ENCODE results near the gene GYS1. TPM values are rescaled to one million over a fixed set of nuclear protein-coding genes. Genes with fewer than 3 reads are reported as not detected.

Gene GYS1
- polyA plus RNA-seq, 1 donor from 2014 or later, result 12.9 TPM

DNA sequence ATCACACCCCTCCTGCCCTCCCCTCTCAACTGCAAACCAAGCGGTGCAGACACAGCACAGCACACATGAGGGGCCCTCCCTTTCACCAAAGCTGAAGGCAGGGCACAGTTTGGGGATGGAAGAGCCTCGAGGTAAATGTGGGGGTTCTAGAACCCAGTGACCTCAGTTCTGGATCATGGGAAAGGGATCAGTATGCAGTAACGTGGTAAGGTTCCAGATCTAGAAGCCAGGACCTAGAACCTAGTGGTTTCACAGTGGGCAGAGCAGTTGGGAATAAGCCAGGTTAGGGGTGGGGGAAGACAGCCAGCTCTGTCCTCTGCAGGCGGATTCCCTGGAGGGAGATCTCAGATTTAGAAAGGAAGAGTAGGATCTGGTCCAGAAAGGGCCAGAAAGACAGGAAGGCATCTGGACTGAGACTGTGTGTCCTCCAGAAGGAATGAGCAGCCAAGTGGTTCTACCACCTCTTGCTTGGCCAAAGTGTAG, 24.9 kb downstream of the GYS1 start:
- Histone ChIP-seq H3K36me3 (ENCODE audit: insufficient read depth, low read length) (peaks cover 5% of the 10 kb centered on the region), H3F3A (ENCODE audit: insufficient read depth, low read length, poor library complexity, severe bottlenecking) (no peaks in the 10 kb centered on the region), H3K9ac (ENCODE audit: low read length) (no peak overlapping the region), H3K27ac (ENCODE audit: low read length) (no peak overlapping the region), H3K9me3 (ENCODE audit: low read length) (no peaks in the 10 kb centered on the region), H3K9me2 (ENCODE audit: insufficient read depth, low read length) (no peaks in the 10 kb centered on the region), H3K27me3 (ENCODE audit: insufficient read depth, low read depth, low read length) (no peaks in the 10 kb centered on the region), H4K20me1 (ENCODE audit: insufficient read depth) (no peaks in the 10 kb centered on the region), H3K4me3 (ENCODE audit: low read length) (no peak overlapping the region), H3K4me2 (ENCODE audit: low read length) (no peak overlapping the region), H2AFZ (ENCODE audit: low read depth, low read length) (no peak overlapping the region), H3K79me2 (replicated peaks; ENCODE audit: insufficient read depth, low read length) (peaks cover 6% of the 10 kb centered on the region)
- TF ChIP-seq, protein P1, sequence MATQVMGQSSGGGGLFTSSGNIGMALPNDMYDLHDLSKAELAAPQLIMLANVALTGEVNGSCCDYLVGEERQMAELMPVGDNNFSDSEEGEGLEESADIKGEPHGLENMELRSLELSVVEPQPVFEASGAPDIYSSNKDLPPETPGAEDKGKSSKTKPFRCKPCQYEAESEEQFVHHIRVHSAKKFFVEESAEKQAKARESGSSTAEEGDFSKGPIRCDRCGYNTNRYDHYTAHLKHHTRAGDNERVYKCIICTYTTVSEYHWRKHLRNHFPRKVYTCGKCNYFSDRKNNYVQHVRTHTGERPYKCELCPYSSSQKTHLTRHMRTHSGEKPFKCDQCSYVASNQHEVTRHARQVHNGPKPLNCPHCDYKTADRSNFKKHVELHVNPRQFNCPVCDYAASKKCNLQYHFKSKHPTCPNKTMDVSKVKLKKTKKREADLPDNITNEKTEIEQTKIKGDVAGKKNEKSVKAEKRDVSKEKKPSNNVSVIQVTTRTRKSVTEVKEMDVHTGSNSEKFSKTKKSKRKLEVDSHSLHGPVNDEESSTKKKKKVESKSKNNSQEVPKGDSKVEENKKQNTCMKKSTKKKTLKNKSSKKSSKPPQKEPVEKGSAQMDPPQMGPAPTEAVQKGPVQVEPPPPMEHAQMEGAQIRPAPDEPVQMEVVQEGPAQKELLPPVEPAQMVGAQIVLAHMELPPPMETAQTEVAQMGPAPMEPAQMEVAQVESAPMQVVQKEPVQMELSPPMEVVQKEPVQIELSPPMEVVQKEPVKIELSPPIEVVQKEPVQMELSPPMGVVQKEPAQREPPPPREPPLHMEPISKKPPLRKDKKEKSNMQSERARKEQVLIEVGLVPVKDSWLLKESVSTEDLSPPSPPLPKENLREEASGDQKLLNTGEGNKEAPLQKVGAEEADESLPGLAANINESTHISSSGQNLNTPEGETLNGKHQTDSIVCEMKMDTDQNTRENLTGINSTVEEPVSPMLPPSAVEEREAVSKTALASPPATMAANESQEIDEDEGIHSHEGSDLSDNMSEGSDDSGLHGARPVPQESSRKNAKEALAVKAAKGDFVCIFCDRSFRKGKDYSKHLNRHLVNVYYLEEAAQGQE (IDR thresholded peaks at IDR 0.05; ENCODE audit: borderline replicate concordance), result no peak
- TF ChIP-seq RAD21 (conservative IDR thresholded peaks at IDR 0.05) (no peak), POLR2AphosphoS5 (IDR thresholded peaks at IDR 0.05) (no peak), SMC3 (conservative IDR thresholded peaks at IDR 0.05; ENCODE audit: poor library complexity) (no peak), MXI1 (conservative IDR thresholded peaks at IDR 0.05; ENCODE audit: poor library complexity, severe bottlenecking) (no peak), EZH2 (IDR thresholded peaks at IDR 0.05; ENCODE audit: borderline replicate concordance, insufficient read depth, low read length, poor library complexity, severe bottlenecking) (no peak), TAF1 (IDR thresholded peaks at IDR 0.05; ENCODE audit: low read depth) (no peak), EP300 (conservative IDR thresholded peaks at IDR 0.05; ENCODE audit: poor library complexity, severe bottlenecking) (no peak)
- TF ChIP-seq, protein P2, sequence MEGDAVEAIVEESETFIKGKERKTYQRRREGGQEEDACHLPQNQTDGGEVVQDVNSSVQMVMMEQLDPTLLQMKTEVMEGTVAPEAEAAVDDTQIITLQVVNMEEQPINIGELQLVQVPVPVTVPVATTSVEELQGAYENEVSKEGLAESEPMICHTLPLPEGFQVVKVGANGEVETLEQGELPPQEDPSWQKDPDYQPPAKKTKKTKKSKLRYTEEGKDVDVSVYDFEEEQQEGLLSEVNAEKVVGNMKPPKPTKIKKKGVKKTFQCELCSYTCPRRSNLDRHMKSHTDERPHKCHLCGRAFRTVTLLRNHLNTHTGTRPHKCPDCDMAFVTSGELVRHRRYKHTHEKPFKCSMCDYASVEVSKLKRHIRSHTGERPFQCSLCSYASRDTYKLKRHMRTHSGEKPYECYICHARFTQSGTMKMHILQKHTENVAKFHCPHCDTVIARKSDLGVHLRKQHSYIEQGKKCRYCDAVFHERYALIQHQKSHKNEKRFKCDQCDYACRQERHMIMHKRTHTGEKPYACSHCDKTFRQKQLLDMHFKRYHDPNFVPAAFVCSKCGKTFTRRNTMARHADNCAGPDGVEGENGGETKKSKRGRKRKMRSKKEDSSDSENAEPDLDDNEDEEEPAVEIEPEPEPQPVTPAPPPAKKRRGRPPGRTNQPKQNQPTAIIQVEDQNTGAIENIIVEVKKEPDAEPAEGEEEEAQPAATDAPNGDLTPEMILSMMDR (IDR thresholded peaks at IDR 0.05; ENCODE audit: poor library complexity, severe bottlenecking), result no peak

DNA sequence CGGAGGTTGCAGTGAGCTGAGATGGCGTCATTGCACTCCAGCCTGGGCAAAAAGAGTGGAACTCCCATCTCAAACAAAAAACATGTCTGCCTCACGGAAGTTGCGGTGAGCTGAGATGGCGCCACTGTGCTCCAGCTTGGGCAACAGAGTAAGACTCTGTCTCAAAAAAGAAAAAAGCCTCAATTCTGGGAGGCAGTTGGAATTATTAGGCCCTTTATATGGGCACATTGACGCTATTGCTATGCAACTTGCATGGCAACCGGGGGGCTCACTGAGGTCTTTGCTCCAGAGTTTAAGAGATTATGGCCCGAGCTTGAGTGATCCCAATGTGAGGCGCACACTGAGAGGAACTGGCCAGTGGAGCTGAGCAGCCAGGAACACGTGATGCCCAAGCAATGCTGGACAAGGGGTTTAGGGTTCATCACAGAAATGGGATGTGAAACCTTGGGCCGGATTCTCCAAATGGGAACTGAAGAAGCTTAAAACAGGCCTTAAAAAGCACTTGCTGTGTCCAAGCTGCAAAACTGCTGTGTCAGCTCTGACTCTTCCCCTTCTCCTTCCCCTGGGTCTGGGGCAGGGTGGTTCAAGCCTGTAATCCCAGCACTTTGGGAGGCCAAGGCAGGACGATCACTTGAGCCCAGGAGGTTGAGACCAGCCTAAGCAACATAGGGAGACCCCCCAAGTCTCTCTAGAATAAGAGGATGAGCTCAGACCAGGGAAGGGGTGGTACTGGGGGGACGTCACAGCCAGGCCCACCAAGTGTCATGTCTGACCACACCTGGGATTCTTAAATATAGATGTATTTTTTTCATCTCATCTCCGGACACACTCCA, 25.5 kb downstream of the GYS1 start:
- Histone ChIP-seq H3K4me3 (ENCODE audit: low read length) (no peak overlapping the region), H3K27ac (ENCODE audit: low read length) (no peak overlapping the region), H4K20me1 (ENCODE audit: insufficient read depth) (no peaks in the 10 kb centered on the region), H3K27me3 (ENCODE audit: insufficient read depth, low read depth, low read length) (no peaks in the 10 kb centered on the region), H3K9ac (ENCODE audit: low read length) (no peak overlapping the region), H3K9me3 (ENCODE audit: low read length) (no peaks in the 10 kb centered on the region), H3K4me2 (ENCODE audit: low read length) (no peak overlapping the region), H3K36me3 (ENCODE audit: insufficient read depth, low read length) (peaks cover 5% of the 10 kb centered on the region), H3F3A (ENCODE audit: insufficient read depth, low read length, poor library complexity, severe bottlenecking) (no peaks in the 10 kb centered on the region), H3K9me2 (ENCODE audit: insufficient read depth, low read length) (no peaks in the 10 kb centered on the region), H2AFZ (ENCODE audit: low read depth, low read length) (no peak overlapping the region), H3K79me2 (replicated peaks; ENCODE audit: insufficient read depth, low read length) (peaks cover 6% of the 10 kb centered on the region)
- TF ChIP-seq TAF1 (IDR thresholded peaks at IDR 0.05; ENCODE audit: low read depth), result no peak
